A549 (cell line): ENCODE data around the gene ZFX. TPM values are rescaled to one million over a fixed set of nuclear protein-coding genes. Genes with fewer than 3 reads are reported as not detected.
A peak's percentile ranks its signal among the peaks of the same experiment; 100 is the strongest.

ENCODE experiments used
- ATAC-seq, 2 experiments: fragments of 200-7000 bp in 1 of 2; fragments of >200 bp in 1 of 2; cut with Nextera tagmentation in 1 of 2; cut with Tn5 transposase in 1 of 2; 3 replicates each; pipeline versions ENCODE4 v1.8.0 to v1.9.1; 2018 to 2020; ENCODE audit warnings: mild to moderate bottlenecking in 1 of 2, moderate library complexity in 1 of 2
- CTCF ChIA-PET: fragments of 300-600 bp; sonication (Branson Sonifier 250); formaldehyde crosslinking; extraction: SDS; loops from one replicate; lab custom pipeline; 2021; ENCODE audit warnings: antibody characterized with exemption, inconsistent platforms; lab: Yijun Ruan, JAX
- POLR2A ChIA-PET: fragments of 350-600 bp; formaldehyde crosslinking; extraction: SDS; loops from one replicate; lab custom pipeline; 2021; ENCODE audit warnings: antibody characterized with exemption, inconsistent platforms; lab: Yijun Ruan, JAX
- DNase-seq, 2 experiments: peaks; one replicate each; pipeline versions ENCODE4 v3.0.0 to v3.0.0-alpha.2; 2011 to 2016; ENCODE audit warnings: low read depth in 1 of 2, low spot score in 1 of 2
- FAIRE-seq: peaks from 2 replicates; lab custom pipeline; 2011; peaks lifted over from hg19 to GRCh38; lab: Jason Lieb, UNC
- H3K27ac ChIP-seq, 2 experiments: fragments of >200 bp; sonication (Bioruptor Twin); formaldehyde crosslinking; 3 replicates each; pipeline ENCODE4 v1.5.1; 2016 to 2017
- H3K4me1 ChIP-seq: fragments of >200 bp; sonication (Bioruptor Twin); formaldehyde crosslinking; 3 replicates; pipeline ENCODE4 v1.6.1; 2016
- H3K4me2 ChIP-seq: fragments of >200 bp; sonication (Bioruptor Twin); formaldehyde crosslinking; 3 replicates; pipeline ENCODE4 v1.6.1; 2016
- H3K4me3 ChIP-seq: fragments of >200 bp; sonication (Bioruptor Twin); formaldehyde crosslinking; 3 replicates; pipeline ENCODE4 v1.5.1; 2016
- H3K9me3 ChIP-seq: fragments of >200 bp; sonication (Bioruptor Twin); formaldehyde crosslinking; 3 replicates; pipeline ENCODE4 v1.6.1; 2016
- BHLHE40 ChIP-seq: IDR thresholded peaks from 2 replicates; pipeline ENCODE4 v1.6.1; 2012; ENCODE audit warnings: low read depth, low read length, inconsistent platforms
- CBX2 ChIP-seq: fragments of 200-600 bp; sonication (generic); IDR thresholded peaks from 2 replicates; pipeline ENCODE4 v1.6.1; 2016; ENCODE audit warnings: low read depth, mild to moderate bottlenecking, borderline replicate concordance
- CEBPB ChIP-seq, 2 experiments: fragments of >200 bp in 1 of 2; sonication (Bioruptor Twin) in 1 of 2; formaldehyde crosslinking in 1 of 2; IDR thresholded peaks; 2 replicates each; pipeline ENCODE4 v1.6.1; 2012 to 2016
- EHMT2 ChIP-seq: fragments of 200-600 bp; sonication (generic); IDR thresholded peaks from 2 replicates; pipeline ENCODE4 v1.6.1; 2016; ENCODE audit warnings: antibody characterized with exemption, low read depth, mild to moderate bottlenecking, moderate library complexity
- EP300 ChIP-seq, 2 experiments: fragments of >200 bp; sonication (Bioruptor Twin); formaldehyde crosslinking; IDR thresholded peaks; 2 replicates in 1 of 2; 3 replicates in 1 of 2; pipeline ENCODE4 v1.6.1; 2016 to 2017
- FOSB ChIP-seq: fragments of 250-450 bp; sonication (Bioruptor Pico); IDR thresholded peaks from 2 replicates; pipeline ENCODE4 v1.5.0; 2020; ENCODE audit warnings: mild to moderate bottlenecking, moderate library complexity
- GATA3 ChIP-seq: IDR thresholded peaks from 2 replicates; pipeline ENCODE4 v1.6.1; 2012; ENCODE audit warnings: borderline replicate concordance
- HEYL ChIP-seq: fragments of 250-450 bp; sonication (Bioruptor Pico); IDR thresholded peaks from 2 replicates; pipeline ENCODE4 v1.8.0; 2021; ENCODE audit warnings: mild to moderate bottlenecking, moderate library complexity
- HOXB5 ChIP-seq: fragments of 250-450 bp; sonication (Bioruptor Pico); IDR thresholded peaks from 2 replicates; pipeline ENCODE4 v1.5.0; 2020; ENCODE audit warnings: mild to moderate bottlenecking, moderate library complexity
- JUN ChIP-seq, 2 experiments: fragments of >200 bp; sonication (Bioruptor Twin); formaldehyde crosslinking; IDR thresholded peaks; 2 replicates in 1 of 2; 3 replicates in 1 of 2; pipeline ENCODE4 v1.6.1; 2016 to 2017
- KDM5A ChIP-seq: fragments of 200-600 bp; sonication (generic); IDR thresholded peaks from 2 replicates; pipeline ENCODE4 v1.6.1; 2016; ENCODE audit warnings: antibody characterized with exemption, mild to moderate bottlenecking
- MAFK ChIP-seq: fragments of 450-650 bp; IDR thresholded peaks from 2 replicates; pipeline ENCODE4 v1.6.1; 2014; ENCODE audit not compliant: partially characterized antibody
- MYC ChIP-seq: IDR thresholded peaks from 2 replicates; pipeline ENCODE4 v1.6.1; 2012; ENCODE audit warnings: mild to moderate bottlenecking, inconsistent platforms, low read length, improper control_type of control experiment, borderline replicate concordance
- NFE2L2 ChIP-seq: fragments of 150-350 bp; conservative IDR thresholded peaks from 2 replicates; pipeline ENCODE4 v1.6.1; 2014; ENCODE audit warnings: low read length
- NPAS2 ChIP-seq: fragments of 250-450 bp; sonication (Bioruptor Pico); IDR thresholded peaks from 2 replicates; pipeline ENCODE4 v1.8.0; 2022; ENCODE audit warnings: mild to moderate bottlenecking, moderate library complexity, borderline replicate concordance
- NR3C1 ChIP-seq: fragments of >200 bp; sonication (Bioruptor Twin); formaldehyde crosslinking; IDR thresholded peaks from 3 replicates; pipeline ENCODE4 v1.6.1; 2017
- PHF8 ChIP-seq: fragments of 200-600 bp; sonication (generic); IDR thresholded peaks from 2 replicates; pipeline ENCODE4 v1.6.1; 2016; ENCODE audit warnings: low read depth, mild to moderate bottlenecking, antibody characterized with exemption, moderate library complexity, borderline replicate concordance
- POLR2AphosphoS2 ChIP-seq: conservative IDR thresholded peaks from 2 replicates; pipeline ENCODE4 v1.6.1; 2012; ENCODE audit warnings: low read length, improper control_type of control experiment, inconsistent platforms
- RARB ChIP-seq: fragments of 250-450 bp; sonication (Bioruptor Pico); IDR thresholded peaks from 2 replicates; pipeline ENCODE4 v1.8.0; 2021; ENCODE audit warnings: mild to moderate bottlenecking, moderate library complexity
- RFX5 ChIP-seq: fragments of 450-650 bp; IDR thresholded peaks from 2 replicates; pipeline ENCODE4 v1.7.1; 2014; ENCODE audit warnings: antibody characterized with exemption, mild to moderate bottlenecking, moderate library complexity
- SMC3 ChIP-seq: fragments of >200 bp; sonication (Bioruptor Twin); formaldehyde crosslinking; IDR thresholded peaks from 3 replicates; pipeline ENCODE4 v1.6.1; 2018; ENCODE audit warnings: inconsistent platforms
- SREBF2 ChIP-seq: fragments of 450-650 bp; IDR thresholded peaks from 2 replicates; pipeline ENCODE4 v1.6.1; 2014; ENCODE audit warnings: mild to moderate bottlenecking, moderate library complexity
- TFCP2L1 ChIP-seq: fragments of 250-450 bp; sonication (Bioruptor Pico); IDR thresholded peaks from 2 replicates; pipeline ENCODE4 v1.5.0; 2021; ENCODE audit warnings: mild to moderate bottlenecking
- TP53 ChIP-seq: fragments of 250-450 bp; sonication (Bioruptor Pico); IDR thresholded peaks from 2 replicates; pipeline ENCODE4 v1.5.0; 2021; ENCODE audit warnings: mild to moderate bottlenecking, moderate library complexity
- ZC3H11A ChIP-seq: fragments of 450-650 bp; IDR thresholded peaks from 2 replicates; pipeline ENCODE4 v1.6.1; 2014; ENCODE audit warnings: antibody characterized with exemption, mild to moderate bottlenecking
- ZNF302 ChIP-seq: fragments of 250-450 bp; sonication (Bioruptor Pico); IDR thresholded peaks from 2 replicates; pipeline ENCODE4 v1.9.0; 2021; ENCODE audit warnings: inconsistent platforms, mild to moderate bottlenecking, moderate library complexity
- WGBS: methylation state at CpG from one replicate; pipeline ENCODE4 v1.1.6; 2017; ENCODE audit errors: missing lambda C conversion rate; 5-methylcytosine and 5-hydroxymethylcytosine counted together
- polyA plus RNA-seq, 4 experiments: library from polyadenylated mRNA; depleted of rRNA in 3 of 4; stranded (reverse); fragments of >200 nt; fragmentation: RNase III in 1 of 4; extraction: RNeasy Plus Mini Kit Qiagen cat#74134 plus additional on column Dnase treatment in 1 of 4; gene quantifications; 2 replicates in 3 of 4; 3 replicates in 1 of 4; pipeline ENCODE4 v1.2.3, GENCODE V29; 2011 to 2017
- TF ChIP-seq, protein P1 (sequence below): IDR thresholded peaks from 2 replicates; pipeline ENCODE4 v1.6.1; 2012; ENCODE audit warnings: low read depth, borderline replicate concordance
- TF ChIP-seq, protein P2 (sequence below): fragments of >200 bp; sonication (Bioruptor Twin); formaldehyde crosslinking; IDR thresholded peaks from 3 replicates; pipeline ENCODE4 v1.5.1; 2016
- TF ChIP-seq, protein P3 (sequence below): fragments of 150-350 bp; IDR thresholded peaks from 2 replicates; pipeline ENCODE4 v1.6.1; 2014; ENCODE audit warnings: low read depth, mild to moderate bottlenecking, low read length

The ZFX gene
- polyA plus RNA-seq, 2 of the 4 experiments (the other 2 are of a cell fraction), result 18.1 to 30.1 TPM

DNA sequence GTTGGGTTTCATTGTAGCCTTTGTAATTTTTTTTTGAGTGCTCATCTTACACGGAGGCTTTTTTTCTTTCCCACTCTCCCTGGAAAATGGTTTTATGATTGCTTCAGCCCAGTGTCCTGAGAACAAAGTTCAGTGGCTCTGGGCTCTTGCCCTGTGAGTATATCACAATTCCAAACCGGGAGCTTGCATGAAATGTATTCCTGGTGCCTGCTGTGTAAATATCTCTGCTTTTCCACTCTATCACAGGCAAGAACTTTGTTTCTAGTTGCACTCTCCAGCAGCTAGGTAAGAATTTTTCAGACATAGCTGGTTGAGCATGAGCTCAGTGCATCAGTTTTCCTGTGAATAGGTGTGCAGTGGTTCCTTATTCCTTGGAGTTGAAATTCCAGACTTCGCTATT lies 103.5 kb downstream of the ZFX start:
- no peak for ATAC-seq
- peak overlapping the region; percentile 37; the same call in 1 of the 3 replicates for H3K4me2 ChIP-seq
- 40% methylated on average over 3 of the region's 3 CpGs for WGBS
- POLR2A ChIA-PET, result no interaction called here
- H3K4me3 ChIP-seq, result no peak overlapping the region
- H3K4me1 ChIP-seq, result peaks cover 7% of the 10 kb centered on the region; the same call in 1 of the 3 replicates
- no peaks in the 10 kb centered on the region for H3K9me3 ChIP-seq
- H3K27ac ChIP-seq, result peak overlapping the region in 1 of 2 experiments; percentile 49; a peak in 1 of 6 replicates
- TF ChIP-seq FOSB (CRISPR knock-in tag) (no peak), TP53 (no peak), HEYL (no peak), CEBPB (IDR thresholded peaks at IDR 0.05) (no peak), NFE2L2 (no peak), NPAS2 (CRISPR knock-in tag) (no peak), PHF8 (no peak), ZC3H11A (no peak), SMC3 (no peak)
- TF ChIP-seq, all 56 proteins: peak for 0
- DNase-seq, result no peak
- no peak for FAIRE-seq
- CTCF ChIA-PET, result interaction anchor here (1.1 to 1.3 kb wide), 3 partner anchors 10 to 246 kb away, joined by 3 to 4 read pairs (median 3); no protein-coding TSS in a partner anchor

DNA sequence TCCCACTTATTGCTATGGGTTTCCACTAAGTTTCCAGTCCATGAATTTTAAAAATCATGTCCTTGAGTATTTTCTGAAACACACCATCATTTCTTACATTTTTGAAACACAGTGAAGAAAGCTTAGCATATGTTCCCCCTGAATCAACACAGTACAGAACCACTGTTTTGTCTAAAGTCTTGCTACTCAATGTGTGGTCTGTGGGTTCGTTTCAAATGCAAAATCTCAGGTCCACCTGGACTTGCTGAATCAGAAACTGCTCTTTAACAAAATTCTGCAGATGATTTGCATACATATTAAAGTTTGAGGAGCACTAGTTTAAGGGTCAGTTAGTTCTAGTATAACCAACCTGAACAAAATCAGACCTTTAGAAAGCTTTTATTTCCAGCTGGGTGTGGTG lies 103.9 kb downstream of the ZFX start:
- POLR2A ChIA-PET, result no interaction called here
- CTCF ChIA-PET, result interaction anchor here (1.1 to 1.3 kb wide), 3 partner anchors 10 to 246 kb away, joined by 3 to 4 read pairs (median 3); no protein-coding TSS in a partner anchor
- peaks cover 7% of the 10 kb centered on the region; the same call in 1 of the 3 replicates for H3K4me1 ChIP-seq
- FAIRE-seq, result no peak
- peak overlapping the region; percentile 37; the same call in 1 of the 3 replicates for H3K4me2 ChIP-seq
- H3K4me3 ChIP-seq, result no peak overlapping the region
- 33% methylated on average over 1 of the region's 1 CpG for WGBS
- DNase-seq, result no peak
- peak overlapping the region in 1 of 2 experiments; percentile 49; a peak in 1 of 6 replicates for H3K27ac ChIP-seq
- H3K9me3 ChIP-seq, result no peaks in the 10 kb centered on the region
- TF ChIP-seq SREBF2 (no peak), RARB (CRISPR knock-in tag) (no peak), ZNF302 (CRISPR knock-in tag) (no peak), EHMT2 (no peak), MAFK (no peak), KDM5A (no peak), TFCP2L1 (CRISPR knock-in tag) (no peak), HEYL (no peak), MYC (no peak), FOSB (CRISPR knock-in tag) (no peak), POLR2AphosphoS2 (no peak)
- TF ChIP-seq, protein P1, sequence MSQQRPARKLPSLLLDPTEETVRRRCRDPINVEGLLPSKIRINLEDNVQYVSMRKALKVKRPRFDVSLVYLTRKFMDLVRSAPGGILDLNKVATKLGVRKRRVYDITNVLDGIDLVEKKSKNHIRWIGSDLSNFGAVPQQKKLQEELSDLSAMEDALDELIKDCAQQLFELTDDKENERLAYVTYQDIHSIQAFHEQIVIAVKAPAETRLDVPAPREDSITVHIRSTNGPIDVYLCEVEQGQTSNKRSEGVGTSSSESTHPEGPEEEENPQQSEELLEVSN, result no peak
- TF ChIP-seq, all 56 proteins: peak for 0
- ATAC-seq, result no peak

DNA sequence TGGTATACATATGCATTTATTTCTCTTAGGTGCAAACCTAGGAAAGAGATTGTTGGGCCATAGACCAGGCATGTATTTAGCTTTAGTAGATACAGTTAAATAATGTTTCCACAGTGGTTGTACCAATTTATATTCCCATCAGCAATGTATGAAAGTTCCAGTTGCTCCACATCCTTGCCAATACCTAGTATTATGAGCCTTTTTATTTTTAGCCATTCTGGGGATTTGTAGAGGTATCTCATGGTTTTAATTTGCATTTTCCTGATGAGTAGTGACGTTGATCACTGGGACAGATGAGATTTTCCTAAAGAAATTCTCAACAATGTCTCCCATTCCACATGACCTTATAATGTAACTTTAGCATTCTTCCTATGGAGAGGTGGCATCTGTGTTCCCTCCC lies 107.5 kb downstream of the ZFX start:
- POLR2A ChIA-PET, result no interaction called here
- DNase-seq, result no peak
- Histone ChIP-seq H3K9me3 (no peaks in the 10 kb centered on the region), H3K4me1 (peaks cover 17% of the 10 kb centered on the region), H3K27ac (no peak overlapping the region)
- TF ChIP-seq EP300 (IDR thresholded peaks at IDR 0.05) (no peak), BHLHE40 (no peak), MYC (no peak), EHMT2 (no peak), CBX2 (no peak), HOXB5 (CRISPR knock-in tag) (no peak), GATA3 (no peak), JUN (IDR thresholded peaks at IDR 0.05) (no peak), RFX5 (no peak), NR3C1 (no peak), TFCP2L1 (CRISPR knock-in tag) (no peak)
- TF ChIP-seq, protein P2, sequence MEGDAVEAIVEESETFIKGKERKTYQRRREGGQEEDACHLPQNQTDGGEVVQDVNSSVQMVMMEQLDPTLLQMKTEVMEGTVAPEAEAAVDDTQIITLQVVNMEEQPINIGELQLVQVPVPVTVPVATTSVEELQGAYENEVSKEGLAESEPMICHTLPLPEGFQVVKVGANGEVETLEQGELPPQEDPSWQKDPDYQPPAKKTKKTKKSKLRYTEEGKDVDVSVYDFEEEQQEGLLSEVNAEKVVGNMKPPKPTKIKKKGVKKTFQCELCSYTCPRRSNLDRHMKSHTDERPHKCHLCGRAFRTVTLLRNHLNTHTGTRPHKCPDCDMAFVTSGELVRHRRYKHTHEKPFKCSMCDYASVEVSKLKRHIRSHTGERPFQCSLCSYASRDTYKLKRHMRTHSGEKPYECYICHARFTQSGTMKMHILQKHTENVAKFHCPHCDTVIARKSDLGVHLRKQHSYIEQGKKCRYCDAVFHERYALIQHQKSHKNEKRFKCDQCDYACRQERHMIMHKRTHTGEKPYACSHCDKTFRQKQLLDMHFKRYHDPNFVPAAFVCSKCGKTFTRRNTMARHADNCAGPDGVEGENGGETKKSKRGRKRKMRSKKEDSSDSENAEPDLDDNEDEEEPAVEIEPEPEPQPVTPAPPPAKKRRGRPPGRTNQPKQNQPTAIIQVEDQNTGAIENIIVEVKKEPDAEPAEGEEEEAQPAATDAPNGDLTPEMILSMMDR, result no peak
- TF ChIP-seq, protein P3, sequence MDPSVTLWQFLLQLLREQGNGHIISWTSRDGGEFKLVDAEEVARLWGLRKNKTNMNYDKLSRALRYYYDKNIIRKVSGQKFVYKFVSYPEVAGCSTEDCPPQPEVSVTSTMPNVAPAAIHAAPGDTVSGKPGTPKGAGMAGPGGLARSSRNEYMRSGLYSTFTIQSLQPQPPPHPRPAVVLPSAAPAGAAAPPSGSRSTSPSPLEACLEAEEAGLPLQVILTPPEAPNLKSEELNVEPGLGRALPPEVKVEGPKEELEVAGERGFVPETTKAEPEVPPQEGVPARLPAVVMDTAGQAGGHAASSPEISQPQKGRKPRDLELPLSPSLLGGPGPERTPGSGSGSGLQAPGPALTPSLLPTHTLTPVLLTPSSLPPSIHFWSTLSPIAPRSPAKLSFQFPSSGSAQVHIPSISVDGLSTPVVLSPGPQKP, result no peak
- TF ChIP-seq, all 56 proteins: peak for 0
- no peak for ATAC-seq
- CTCF ChIA-PET, result no interaction called here
- Histone ChIP-seq H3K4me3 (no peak overlapping the region), H3K4me2 (no peak overlapping the region)
- WGBS, result 53% methylated on average over 1 of the region's 1 CpG
- FAIRE-seq, result no peak
